ENCODE measurements around the gene GALNT7. TPM values are rescaled to one million over a fixed set of nuclear protein-coding genes. Genes with fewer than 3 reads are reported as not detected.

GALNT7 gene
- total and polyA plus RNA-seq, 2 donors (not counting 3 experiments of a cell fraction or from before 2014, with no cell fraction given) = 19.6 to 54.6 TPM

GRCh38 chr4:173275150-173275549 lies 106.5 kb downstream of the GALNT7 start:
- FAIRE-seq (no peak), DNase-seq (ENCODE audit: low read depth, low spot score) (no peak)
- no TSS peak for BruUV-seq (replicated peaks)
- ChIA-PET CTCF (interaction anchor here (1.6 to 2.1 kb wide), 2 partner anchors 18 to 262 kb away, joined by 6 to 7 read pairs; no protein-coding TSS in a partner anchor), POLR2A (no interaction called here)
- H3K9ac ChIP-seq (replicated peaks; ENCODE audit: extremely low read depth, insufficient read depth, low read length) = no peak overlapping the region
- no peaks in the 10 kb centered on the region for H3K27me3 ChIP-seq (ENCODE audit: control insufficient read depth in 2 of 2, insufficient read depth in 2 of 2, low read length in 2 of 2)
- H3K4me1 ChIP-seq (ENCODE audit: control insufficient read depth, extremely low read depth, insufficient read depth, low read length) = no peaks in the 10 kb centered on the region
- no peak overlapping the region for H2AFZ ChIP-seq (ENCODE audit: low read depth, low read length)
- H4K20me1 ChIP-seq (replicated peaks; ENCODE audit: control insufficient read depth, extremely low read depth, insufficient read depth, low read length) = no peaks in the 10 kb centered on the region
- H3K9me3 ChIP-seq (replicated peaks; ENCODE audit: control insufficient read depth, insufficient read depth, low read length) = no peaks in the 10 kb centered on the region
- intact Hi-C loops (cut with micrococcal nuclease) = no loop called here
- H3K9me1 ChIP-seq (replicated peaks; ENCODE audit: control insufficient read depth, extremely low read depth, insufficient read depth, low read length) = no peaks in the 10 kb centered on the region
- no peaks in the 10 kb centered on the region for H3K36me3 ChIP-seq (ENCODE audit: control insufficient read depth in 2 of 2, extremely low read depth in 1 of 2, insufficient read depth in 2 of 2, low read length in 2 of 2)
- H3K79me2 ChIP-seq (ENCODE audit: control insufficient read depth, insufficient read depth, low read length) = no peaks in the 10 kb centered on the region
- TF ChIP-seq FOS (IDR thresholded peaks at IDR 0.05; ENCODE audit: borderline replicate concordance, insufficient read depth, low read length) (no peak), MYC (IDR thresholded peaks at IDR 0.05; ENCODE audit: low read depth, low read length) (no peak), MAX (IDR thresholded peaks at IDR 0.05; ENCODE audit: insufficient read depth, insufficient read length) (no peak), JUN (IDR thresholded peaks at IDR 0.05; ENCODE audit: borderline replicate concordance, insufficient read depth, insufficient read length, low read depth) (no peak), GATA2 (IDR thresholded peaks at IDR 0.05; ENCODE audit: insufficient read depth, insufficient read length, low read depth, low read length) (no peak), EZH2 (IDR thresholded peaks at IDR 0.05; ENCODE audit: borderline replicate concordance, low read depth, low read length, severe bottlenecking) (no peak), CTCF (IDR thresholded peaks at IDR 0.05; ENCODE audit: extremely low read depth in 1 of 2, insufficient read depth in 1 of 2, low read depth in 1 of 2, low read length in 2 of 2) (no peak), POLR2AphosphoS5 (IDR thresholded peaks at IDR 0.05; ENCODE audit: insufficient read depth, low read depth, low read length) (no peak), POLR2A (IDR thresholded peaks at IDR 0.05; ENCODE audit: low read depth, low read length) (no peak)
- no peak overlapping the region for H3K4me2 ChIP-seq (ENCODE audit: insufficient read depth, low read length)
- dilution Hi-C loops (cut with MboI; ENCODE audit: extremely low pct_ligation_motif_present, low sequenced_read_pairs) = no loop called here
- H3K4me3 ChIP-seq (replicated peaks in 1 of 3; ENCODE audit: insufficient read depth in 1 of 3, low read depth in 1 of 3, low read length in 3 of 3) = no peak overlapping the region
- no peak overlapping the region for H3K27ac ChIP-seq (ENCODE audit: insufficient read depth, low read depth, low read length)

Measured in endothelial cell of umbilical vein (primary cell).